ENCODE measurements around the gene CLMN.

CLMN gene

GRCh38 chr14:95156161-95157047 is 163.3 kb downstream of the CLMN start:
- Histone ChIP-seq H3K36me3 (ENCODE audit: control insufficient read depth, insufficient read depth, low read length) (peaks cover 15% of the 10 kb centered on the region), H3K9me3 (ENCODE audit: control insufficient read depth, low read length) (no peaks in the 10 kb centered on the region), H3K4me3 (ENCODE audit: extremely low read depth, insufficient read depth, low read length, poor library complexity, severe bottlenecking) (peak overlapping the region; percentile 83), H3K4me1 (ENCODE audit: control insufficient read depth, insufficient read depth, low read length, poor library complexity, severe bottlenecking) (peaks cover 4% of the 10 kb centered on the region), H3K27ac (ENCODE audit: low read depth, low read length, severe bottlenecking) (no peak overlapping the region)
- WGBS, 2 experiments (ENCODE audit: insufficient coverage in 2 of 2), result 3% methylated on average over 37 to 48 of the region's 48 CpGs

GRCh38 chr14:95155045-95155444 is 164.7 kb downstream of the CLMN start:
- Histone ChIP-seq H3K27ac (ENCODE audit: low read depth, low read length, severe bottlenecking) (no peak overlapping the region), H3K9me3 (ENCODE audit: control insufficient read depth, low read length) (no peaks in the 10 kb centered on the region), H3K4me3 (ENCODE audit: extremely low read depth, insufficient read depth, low read length, poor library complexity, severe bottlenecking) (peak overlapping the region; percentile 8), H3K36me3 (ENCODE audit: control insufficient read depth, insufficient read depth, low read length) (peaks cover 15% of the 10 kb centered on the region), H3K4me1 (ENCODE audit: control insufficient read depth, insufficient read depth, low read length, poor library complexity, severe bottlenecking) (peaks cover 4% of the 10 kb centered on the region)
- WGBS, 2 experiments (ENCODE audit: insufficient coverage in 2 of 2), result 91 to 97% methylated on average over 11 of the region's 12 CpGs

- 94 to 98% methylated on average over 4 of the region's 4 CpGs for WGBS, 2 experiments (ENCODE audit: insufficient coverage in 2 of 2)
- H3K4me1 ChIP-seq (ENCODE audit: control insufficient read depth, insufficient read depth, low read length, poor library complexity, severe bottlenecking), result peaks cover 4% of the 10 kb centered on the region
- H3K36me3 ChIP-seq (ENCODE audit: control insufficient read depth, insufficient read depth, low read length), result peaks cover 15% of the 10 kb centered on the region
- no peak overlapping the region for H3K27ac ChIP-seq (ENCODE audit: low read depth, low read length, severe bottlenecking)
- no peak overlapping the region for H3K4me3 ChIP-seq (ENCODE audit: extremely low read depth, insufficient read depth, low read length, poor library complexity, severe bottlenecking)
- no peaks in the 10 kb centered on the region for H3K9me3 ChIP-seq (ENCODE audit: control insufficient read depth, low read length)
Measured at GRCh38 chr14:95153866-95154265, 165.8 kb downstream of the CLMN start.

- H3K36me3 ChIP-seq (ENCODE audit: control insufficient read depth, insufficient read depth, low read length), result peaks cover 26% of the 10 kb centered on the region
- H3K9me3 ChIP-seq (ENCODE audit: control insufficient read depth, low read length), result peaks cover 6% of the 10 kb centered on the region
- peaks cover 4% of the 10 kb centered on the region for H3K4me1 ChIP-seq (ENCODE audit: control insufficient read depth, insufficient read depth, low read length, poor library complexity, severe bottlenecking)
- H3K27ac ChIP-seq (ENCODE audit: low read depth, low read length, severe bottlenecking), result no peak overlapping the region
- H3K4me3 ChIP-seq (ENCODE audit: extremely low read depth, insufficient read depth, low read length, poor library complexity, severe bottlenecking), result no peak overlapping the region
- WGBS, 2 experiments (ENCODE audit: insufficient coverage in 2 of 2), result 84 to 89% methylated on average over 7 to 8 of the region's 8 CpGs
Measured at GRCh38 chr14:95151561-95151960, 168.1 kb downstream of the CLMN start.

- Histone ChIP-seq H3K36me3 (ENCODE audit: control insufficient read depth, insufficient read depth, low read length) (peaks cover 32% of the 10 kb centered on the region), H3K4me1 (ENCODE audit: control insufficient read depth, insufficient read depth, low read length, poor library complexity, severe bottlenecking) (peaks cover 4% of the 10 kb centered on the region), H3K4me3 (ENCODE audit: extremely low read depth, insufficient read depth, low read length, poor library complexity, severe bottlenecking) (no peak overlapping the region), H3K27ac (ENCODE audit: low read depth, low read length, severe bottlenecking) (no peak overlapping the region), H3K9me3 (ENCODE audit: control insufficient read depth, low read length) (peaks cover 12% of the 10 kb centered on the region)
- WGBS, 2 experiments (ENCODE audit: insufficient coverage in 2 of 2), result 80% methylated on average over 1 of the region's 2 CpGs; no CpG with 5 or more reads in 1 of the 2 experiments
Measured at GRCh38 chr14:95150910-95151309, 168.8 kb downstream of the CLMN start.

GRCh38 chr14:95149441-95149840 is 170.3 kb downstream of the CLMN start:
- Histone ChIP-seq H3K27ac (ENCODE audit: low read depth, low read length, severe bottlenecking) (no peak overlapping the region), H3K9me3 (ENCODE audit: control insufficient read depth, low read length) (peaks cover 22% of the 10 kb centered on the region), H3K36me3 (ENCODE audit: control insufficient read depth, insufficient read depth, low read length) (peaks cover 22% of the 10 kb centered on the region), H3K4me3 (ENCODE audit: extremely low read depth, insufficient read depth, low read length, poor library complexity, severe bottlenecking) (no peak overlapping the region), H3K4me1 (ENCODE audit: control insufficient read depth, insufficient read depth, low read length, poor library complexity, severe bottlenecking) (no peaks in the 10 kb centered on the region)
- 100% methylated on average over 1 of the region's 3 CpGs; no CpG with 5 or more reads in 1 of the 2 experiments for WGBS, 2 experiments (ENCODE audit: insufficient coverage in 2 of 2)

GRCh38 chr14:95147597-95147996 is 172.1 kb downstream of the CLMN start:
- Histone ChIP-seq H3K4me3 (ENCODE audit: extremely low read depth, insufficient read depth, low read length, poor library complexity, severe bottlenecking) (no peak overlapping the region), H3K36me3 (ENCODE audit: control insufficient read depth, insufficient read depth, low read length) (peaks cover 17% of the 10 kb centered on the region), H3K4me1 (ENCODE audit: control insufficient read depth, insufficient read depth, low read length, poor library complexity, severe bottlenecking) (no peaks in the 10 kb centered on the region), H3K9me3 (ENCODE audit: control insufficient read depth, low read length) (peaks cover 23% of the 10 kb centered on the region), H3K27ac (ENCODE audit: low read depth, low read length, severe bottlenecking) (no peak overlapping the region)
- 93 to 94% methylated on average over 2 to 3 of the region's 7 CpGs for WGBS, 2 experiments (ENCODE audit: insufficient coverage in 2 of 2)

- WGBS, 2 experiments (ENCODE audit: insufficient coverage in 2 of 2), result 90 to 96% methylated on average over 8 to 9 of the region's 10 CpGs
- H3K27ac ChIP-seq (ENCODE audit: low read depth, low read length, severe bottlenecking), result no peak overlapping the region
- peaks cover 23% of the 10 kb centered on the region for H3K9me3 ChIP-seq (ENCODE audit: control insufficient read depth, low read length)
Measured at GRCh38 chr14:95146079-95146771, 173.5 kb downstream of the CLMN start.

GRCh38 chr14:95144849-95145248 is 174.9 kb downstream of the CLMN start:
- Histone ChIP-seq H3K9me3 (ENCODE audit: control insufficient read depth, low read length) (peaks cover 23% of the 10 kb centered on the region), H3K4me3 (ENCODE audit: extremely low read depth, insufficient read depth, low read length, poor library complexity, severe bottlenecking) (no peak overlapping the region), H3K36me3 (ENCODE audit: control insufficient read depth, insufficient read depth, low read length) (peaks cover 17% of the 10 kb centered on the region), H3K4me1 (ENCODE audit: control insufficient read depth, insufficient read depth, low read length, poor library complexity, severe bottlenecking) (no peaks in the 10 kb centered on the region), H3K27ac (ENCODE audit: low read depth, low read length, severe bottlenecking) (no peak overlapping the region)
- 86 to 100% methylated on average over 1 of the region's 2 CpGs for WGBS, 2 experiments (ENCODE audit: insufficient coverage in 2 of 2)

More at GRCh38 chr14:95146079-95146771, 173.5 kb downstream of the CLMN start:
- Histone ChIP-seq H3K4me3 (ENCODE audit: extremely low read depth, insufficient read depth, low read length, poor library complexity, severe bottlenecking) (no peak overlapping the region), H3K36me3 (ENCODE audit: control insufficient read depth, insufficient read depth, low read length) (peaks cover 17% of the 10 kb centered on the region), H3K4me1 (ENCODE audit: control insufficient read depth, insufficient read depth, low read length, poor library complexity, severe bottlenecking) (no peaks in the 10 kb centered on the region)

GRCh38 chr14:95143808-95144620 is 175.7 kb downstream of the CLMN start:
- peaks cover 17% of the 10 kb centered on the region for H3K36me3 ChIP-seq (ENCODE audit: control insufficient read depth, insufficient read depth, low read length)
- no peak overlapping the region for H3K4me3 ChIP-seq (ENCODE audit: extremely low read depth, insufficient read depth, low read length, poor library complexity, severe bottlenecking)
- no peak overlapping the region for H3K27ac ChIP-seq (ENCODE audit: low read depth, low read length, severe bottlenecking)
- H3K4me1 ChIP-seq (ENCODE audit: control insufficient read depth, insufficient read depth, low read length, poor library complexity, severe bottlenecking), result no peaks in the 10 kb centered on the region
- WGBS, 2 experiments (ENCODE audit: insufficient coverage in 2 of 2), result 88% methylated on average over 3 of the region's 4 CpGs; no CpG with 5 or more reads in 1 of the 2 experiments
- H3K9me3 ChIP-seq (ENCODE audit: control insufficient read depth, low read length), result peaks cover 23% of the 10 kb centered on the region
